Measurements from ENCODE around the gene OPCML. TPM values are rescaled to one million over a fixed set of nuclear protein-coding genes. Genes with fewer than 3 reads are reported as not detected.

Gene OPCML
- total RNA-seq, 1 experiment from 2014 or later: 0.58 TPM

GRCh38 chr11:133277886-133278285 lies 254.4 kb downstream of the OPCML start:
- DNase-seq (ENCODE audit: low read depth in 1 of 2, low spot score in 2 of 2): no peak
- Histone ChIP-seq H3K27me3 (replicated peaks) (no peaks in the 10 kb centered on the region), H3K4me3 (no peak overlapping the region), H3K4me1 (replicated peaks) (no peaks in the 10 kb centered on the region), H3K27ac (no peak overlapping the region), H3K9me3 (replicated peaks) (no peaks in the 10 kb centered on the region), H3K36me3 (no peaks in the 10 kb centered on the region)

DNA sequence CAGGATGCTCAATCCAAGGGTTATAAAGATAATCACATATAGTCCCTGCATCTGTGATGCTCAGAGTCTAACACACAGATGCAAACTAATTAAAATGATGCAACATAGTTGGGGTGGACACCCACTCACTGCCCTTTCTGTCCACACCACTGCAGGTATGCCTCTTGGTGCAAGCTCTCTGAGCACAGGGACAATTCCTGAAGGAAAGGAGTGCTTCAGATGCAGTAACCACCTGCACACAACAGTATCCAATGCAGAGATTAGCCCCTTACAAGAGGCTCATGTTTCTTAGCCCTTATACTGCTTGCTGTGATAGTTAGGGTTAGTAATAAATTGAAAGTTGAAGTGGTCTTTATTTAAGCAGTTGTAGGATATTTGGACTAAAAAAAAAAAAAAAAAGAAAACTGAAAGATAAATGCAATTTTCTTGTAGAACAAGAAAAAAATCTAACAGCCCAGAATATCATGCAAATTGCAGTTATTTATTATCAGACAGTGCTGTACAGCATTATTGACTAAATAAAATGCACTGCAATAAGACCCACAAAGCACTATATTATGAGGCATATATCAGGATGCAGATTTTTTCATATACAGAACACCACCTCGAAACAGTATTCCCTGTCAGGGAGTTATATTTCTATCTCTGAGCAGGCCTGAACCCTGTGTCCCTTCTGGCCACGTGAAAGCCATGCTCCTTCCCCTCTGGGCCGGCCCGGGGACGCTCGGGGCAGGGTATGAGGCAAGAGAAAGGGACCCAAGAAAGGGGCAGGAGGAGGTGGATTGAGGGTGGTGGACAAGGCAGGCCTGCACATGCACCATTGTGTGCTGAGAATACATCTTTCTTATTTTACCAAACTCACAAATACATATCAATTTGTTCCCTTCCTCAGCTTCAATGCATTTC lies 260.2 kb downstream of the OPCML start:
- Histone ChIP-seq H3K36me3 (no peaks in the 10 kb centered on the region), H3K27ac (no peak overlapping the region), H3K9me3 (replicated peaks) (no peaks in the 10 kb centered on the region), H3K4me3 (no peak overlapping the region), H3K4me1 (replicated peaks) (no peaks in the 10 kb centered on the region), H3K27me3 (replicated peaks) (no peaks in the 10 kb centered on the region)
- DNase-seq (ENCODE audit: low read depth in 1 of 2, low spot score in 2 of 2): no peak

DNA sequence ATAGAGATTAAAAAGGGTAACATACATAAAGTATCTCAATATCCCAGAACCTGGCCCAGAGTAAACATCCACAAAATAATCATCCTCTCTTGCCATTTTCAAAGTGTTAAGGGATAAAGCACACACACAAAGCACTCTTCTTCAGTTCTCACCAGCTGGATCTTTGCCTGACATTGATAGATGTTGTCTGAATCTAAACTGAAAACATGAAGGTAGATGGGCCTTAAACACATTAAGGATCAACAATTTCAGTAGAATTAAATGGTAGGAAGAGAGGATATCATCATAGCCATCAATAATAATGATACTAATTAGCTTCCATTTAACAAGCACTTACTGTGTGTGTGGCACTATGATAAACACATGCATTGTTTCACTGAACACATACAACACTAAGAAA lies 261.1 kb downstream of the OPCML start:
- Histone ChIP-seq H3K4me1 (replicated peaks) (no peaks in the 10 kb centered on the region), H3K27me3 (replicated peaks) (no peaks in the 10 kb centered on the region), H3K4me3 (no peak overlapping the region), H3K27ac (no peak overlapping the region), H3K36me3 (no peaks in the 10 kb centered on the region), H3K9me3 (replicated peaks) (no peaks in the 10 kb centered on the region)
- DNase-seq (ENCODE audit: low read depth in 1 of 2, low spot score in 2 of 2): no peak

DNA sequence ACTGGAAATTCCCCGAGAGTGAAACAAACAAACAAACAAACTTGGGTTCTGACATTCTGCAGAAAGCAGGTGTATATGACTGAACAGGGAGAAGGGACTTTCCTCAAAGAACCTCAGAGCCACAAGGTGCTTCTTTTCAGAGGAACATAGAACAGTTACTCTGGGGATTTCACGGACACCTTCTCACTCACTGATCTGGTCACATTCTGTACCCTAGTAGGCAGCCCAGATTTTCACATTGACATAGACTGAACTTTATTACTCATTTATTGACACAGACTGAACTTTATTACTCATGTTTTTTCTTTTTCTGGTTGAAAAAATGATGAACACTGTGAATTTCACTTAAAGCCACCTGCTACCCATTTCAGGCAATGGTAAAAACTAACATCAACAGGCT lies 263.0 kb downstream of the OPCML start:
- Histone ChIP-seq H3K27ac (no peak overlapping the region), H3K36me3 (no peaks in the 10 kb centered on the region), H3K4me3 (no peak overlapping the region), H3K27me3 (replicated peaks) (no peaks in the 10 kb centered on the region), H3K9me3 (replicated peaks) (no peaks in the 10 kb centered on the region), H3K4me1 (replicated peaks) (no peaks in the 10 kb centered on the region)
- no peak for DNase-seq (ENCODE audit: low read depth in 1 of 2, low spot score in 2 of 2)

- no peaks in the 10 kb centered on the region for H3K4me1 ChIP-seq (replicated peaks)
- no peaks in the 10 kb centered on the region for H3K27me3 ChIP-seq (replicated peaks)
- no peak for DNase-seq (ENCODE audit: low read depth in 1 of 2, low spot score in 2 of 2)
- H3K4me3 ChIP-seq: no peak overlapping the region
- H3K36me3 ChIP-seq: no peaks in the 10 kb centered on the region
- H3K9me3 ChIP-seq (replicated peaks): no peaks in the 10 kb centered on the region
- no peak overlapping the region for H3K27ac ChIP-seq
Measured at GRCh38 chr11:133266986-133267385, 265.3 kb downstream of the OPCML start.

DNA sequence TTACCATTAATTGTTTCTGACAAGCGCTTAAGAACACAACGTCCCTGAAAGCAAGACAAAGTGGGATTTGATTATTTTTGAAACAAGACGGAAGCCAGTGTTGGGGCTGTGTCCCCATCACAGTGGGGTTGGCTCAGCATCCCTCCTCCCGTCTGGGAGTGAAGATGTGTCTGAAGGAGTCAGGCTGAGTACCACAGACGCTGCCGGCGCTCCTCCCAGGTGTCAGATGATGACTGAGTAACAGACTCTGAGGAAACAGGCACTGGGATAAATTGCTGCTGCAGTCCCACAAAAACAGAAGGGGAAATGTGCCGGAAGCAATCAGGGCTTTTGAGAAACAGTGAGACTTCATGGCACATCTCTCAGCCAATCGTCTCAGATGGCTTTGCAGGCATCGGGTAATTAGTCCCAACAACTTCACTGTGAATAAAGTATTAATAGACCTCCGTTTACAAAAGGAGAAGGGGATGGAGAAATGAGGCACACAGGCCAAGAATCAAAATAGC lies 266.7 kb downstream of the OPCML start:
- DNase-seq (ENCODE audit: low read depth in 1 of 2, low spot score in 2 of 2): no peak
- Histone ChIP-seq H3K27me3 (replicated peaks) (no peaks in the 10 kb centered on the region), H3K36me3 (no peaks in the 10 kb centered on the region), H3K9me3 (replicated peaks) (no peaks in the 10 kb centered on the region), H3K4me1 (replicated peaks) (no peaks in the 10 kb centered on the region), H3K27ac (no peak overlapping the region), H3K4me3 (no peak overlapping the region)

DNA sequence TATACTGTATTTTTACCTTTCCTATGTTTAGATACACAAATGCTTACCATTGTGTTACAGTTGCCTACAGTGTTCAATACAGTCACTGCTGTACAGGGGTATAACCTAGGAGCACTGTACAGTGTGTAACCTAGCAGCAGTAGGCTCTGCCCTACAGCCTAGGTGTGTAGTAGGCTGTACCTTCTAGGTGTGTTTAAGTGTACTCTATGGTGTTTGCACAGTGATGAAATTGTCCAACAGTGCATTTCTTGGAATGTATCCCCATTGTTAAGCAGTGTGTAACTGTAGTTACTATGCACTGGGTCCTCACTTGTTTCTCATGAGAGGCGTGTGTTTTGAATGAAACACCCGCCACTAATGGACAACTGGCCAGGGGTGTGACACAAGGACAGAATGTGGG lies 269.0 kb downstream of the OPCML start:
- Histone ChIP-seq H3K36me3 (no peaks in the 10 kb centered on the region), H3K4me1 (replicated peaks) (no peaks in the 10 kb centered on the region), H3K27ac (no peak overlapping the region), H3K4me3 (no peak overlapping the region), H3K9me3 (replicated peaks) (no peaks in the 10 kb centered on the region), H3K27me3 (replicated peaks) (no peaks in the 10 kb centered on the region)
- no peak for DNase-seq (ENCODE audit: low read depth in 1 of 2, low spot score in 2 of 2)

GRCh38 chr11:133258751-133259150 lies 273.6 kb downstream of the OPCML start:
- H3K36me3 ChIP-seq: no peaks in the 10 kb centered on the region
- DNase-seq (ENCODE audit: low read depth in 1 of 2, low spot score in 2 of 2): no peak
- H3K27me3 ChIP-seq (replicated peaks): no peaks in the 10 kb centered on the region
- H3K4me3 ChIP-seq: no peak overlapping the region
- H3K4me1 ChIP-seq (replicated peaks): no peaks in the 10 kb centered on the region
- no peaks in the 10 kb centered on the region for H3K9me3 ChIP-seq (replicated peaks)
- no peak overlapping the region for H3K27ac ChIP-seq

GRCh38 chr11:133254601-133255000 lies 277.7 kb downstream of the OPCML start:
- H3K27me3 ChIP-seq (replicated peaks): no peaks in the 10 kb centered on the region
- H3K4me3 ChIP-seq: no peak overlapping the region
- H3K27ac ChIP-seq: no peak overlapping the region
- DNase-seq (ENCODE audit: low read depth in 1 of 2, low spot score in 2 of 2): no peak
- no peaks in the 10 kb centered on the region for H3K9me3 ChIP-seq (replicated peaks)
- no peaks in the 10 kb centered on the region for H3K4me1 ChIP-seq (replicated peaks)
- H3K36me3 ChIP-seq: no peaks in the 10 kb centered on the region

DNA sequence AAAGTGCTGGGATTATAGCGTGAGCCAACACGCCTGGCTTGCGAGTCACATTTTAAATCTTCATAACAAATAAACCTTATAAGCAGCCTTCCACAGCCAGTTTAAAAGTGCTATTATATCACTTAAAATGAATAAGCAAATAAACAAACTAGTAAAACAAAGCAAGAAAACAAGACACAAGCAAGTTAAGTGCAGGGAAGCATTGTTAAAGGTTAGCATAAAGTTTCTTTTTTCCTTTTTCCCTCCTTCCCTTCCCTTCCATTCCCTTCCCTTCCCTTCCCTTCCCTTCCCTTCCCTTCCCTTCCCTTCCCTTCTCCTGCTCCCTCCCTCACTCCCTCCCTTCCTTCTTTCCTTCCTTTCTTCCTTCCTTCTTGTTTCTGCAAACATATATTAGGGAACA lies 278.7 kb downstream of the OPCML start:
- no peak for DNase-seq (ENCODE audit: low read depth in 1 of 2, low spot score in 2 of 2)
- no peak overlapping the region for H3K27ac ChIP-seq
- H3K9me3 ChIP-seq (replicated peaks): no peaks in the 10 kb centered on the region
- H3K4me1 ChIP-seq (replicated peaks): no peaks in the 10 kb centered on the region
- no peaks in the 10 kb centered on the region for H3K36me3 ChIP-seq
- no peaks in the 10 kb centered on the region for H3K27me3 ChIP-seq (replicated peaks)
- H3K4me3 ChIP-seq: no peak overlapping the region

DNA sequence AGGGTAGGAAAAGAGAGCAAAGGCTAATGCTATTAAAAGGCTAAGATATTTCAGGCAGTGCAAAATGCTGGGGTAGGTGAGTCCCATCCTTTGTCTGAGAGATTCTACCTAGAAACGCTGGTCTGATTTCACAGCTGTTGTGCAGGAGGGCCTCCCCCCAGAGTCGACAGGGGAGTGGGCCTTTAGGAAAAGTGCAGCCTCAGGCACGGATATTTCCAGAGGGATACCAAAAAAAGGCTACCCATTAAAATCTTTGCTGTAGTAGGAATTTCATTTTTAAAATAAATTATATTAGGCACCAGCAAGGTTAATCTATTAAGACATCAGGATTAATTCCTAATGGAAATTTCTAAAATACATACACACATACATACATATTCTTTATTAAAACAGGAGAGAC lies 280.5 kb downstream of the OPCML start:
- Histone ChIP-seq H3K27me3 (replicated peaks) (no peaks in the 10 kb centered on the region), H3K27ac (no peak overlapping the region), H3K36me3 (no peaks in the 10 kb centered on the region), H3K4me1 (replicated peaks) (no peaks in the 10 kb centered on the region), H3K4me3 (no peak overlapping the region), H3K9me3 (replicated peaks) (no peaks in the 10 kb centered on the region)
- no peak for DNase-seq (ENCODE audit: low read depth in 1 of 2, low spot score in 2 of 2)

DNA sequence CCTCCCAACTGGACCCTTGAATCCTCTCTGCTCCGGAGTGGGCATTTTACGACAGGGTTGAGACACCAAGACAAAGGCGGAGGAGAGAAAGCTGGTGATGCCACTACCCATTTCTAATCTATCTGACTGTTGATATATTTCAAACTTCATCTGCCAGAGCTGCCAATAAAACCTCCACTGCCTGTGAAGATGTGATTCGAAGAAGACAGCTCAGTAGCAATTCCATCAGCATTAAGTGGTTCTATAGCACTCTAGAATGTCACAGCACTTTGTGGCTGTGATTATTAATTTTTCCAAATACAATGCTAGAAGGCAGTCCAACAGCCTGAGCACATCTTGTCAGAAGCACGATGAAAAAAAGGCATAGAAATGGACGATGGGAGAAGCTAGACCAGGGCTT lies 282.8 kb downstream of the OPCML start:
- Histone ChIP-seq H3K36me3 (no peaks in the 10 kb centered on the region), H3K4me3 (no peak overlapping the region), H3K4me1 (replicated peaks) (no peaks in the 10 kb centered on the region), H3K27me3 (replicated peaks) (no peaks in the 10 kb centered on the region), H3K9me3 (replicated peaks) (no peaks in the 10 kb centered on the region), H3K27ac (no peak overlapping the region)
- no peak for DNase-seq (ENCODE audit: low read depth in 1 of 2, low spot score in 2 of 2)

DNA sequence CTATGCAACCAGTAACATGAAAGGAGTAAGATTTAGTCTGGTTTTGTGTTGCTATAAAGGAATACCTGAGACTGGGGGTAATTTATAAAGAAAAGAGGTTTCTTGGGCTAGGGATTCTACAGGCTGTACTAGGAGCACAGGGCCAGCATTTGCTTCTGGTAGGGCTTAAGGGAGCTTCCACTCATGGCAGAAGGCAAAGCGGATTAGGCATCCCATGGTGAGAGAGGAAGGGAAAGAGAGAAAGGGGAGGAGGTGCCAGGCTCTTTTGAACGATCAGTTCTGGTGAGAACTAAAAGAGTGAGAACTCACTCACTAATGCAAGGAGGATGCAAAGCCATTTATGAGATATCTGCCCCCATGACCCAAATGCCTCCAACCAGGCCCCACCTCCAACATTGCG lies 283.2 kb downstream of the OPCML start:
- DNase-seq (ENCODE audit: low read depth in 1 of 2, low spot score in 2 of 2): no peak
- H3K27me3 ChIP-seq (replicated peaks): no peaks in the 10 kb centered on the region

DNA sequence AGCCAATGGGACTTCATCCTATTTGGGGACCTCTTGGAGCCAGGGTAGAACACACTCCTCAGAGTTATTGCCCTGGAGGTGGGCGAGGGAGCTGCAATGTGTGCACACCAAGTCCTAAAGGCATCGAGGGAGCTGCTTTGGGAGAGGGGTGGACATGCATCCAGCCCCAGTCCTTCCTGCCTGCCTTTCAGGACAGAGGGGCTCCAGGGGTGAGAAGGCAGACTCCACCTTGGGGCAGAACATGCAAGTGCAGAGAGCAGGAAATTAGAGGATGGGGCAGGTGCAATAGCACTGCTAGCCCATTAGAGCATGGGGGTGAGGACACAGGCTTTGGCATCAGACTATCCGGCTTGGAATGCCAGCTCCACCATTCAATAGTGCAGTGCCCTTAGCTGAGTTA lies 288.5 kb downstream of the OPCML start:
- Histone ChIP-seq H3K9me3 (replicated peaks) (no peaks in the 10 kb centered on the region), H3K36me3 (no peaks in the 10 kb centered on the region), H3K4me3 (no peak overlapping the region), H3K27me3 (replicated peaks) (no peaks in the 10 kb centered on the region), H3K4me1 (replicated peaks) (no peaks in the 10 kb centered on the region), H3K27ac (no peak overlapping the region)
- DNase-seq (ENCODE audit: low read depth in 1 of 2, low spot score in 2 of 2): no peak

More for the DNA sequence above, 283.2 kb downstream of the OPCML start:
- Histone ChIP-seq H3K36me3 (no peaks in the 10 kb centered on the region), H3K4me1 (replicated peaks) (no peaks in the 10 kb centered on the region), H3K9me3 (replicated peaks) (no peaks in the 10 kb centered on the region), H3K4me3 (no peak overlapping the region), H3K27ac (no peak overlapping the region)
